Endothelial cell of umbilical vein (primary cell): Measurements from ENCODE around the gene FAM72D. TPM values are rescaled to one million over a fixed set of nuclear protein-coding genes. Genes with fewer than 3 reads are reported as not detected.
"Not testable (repeated sequence)": the region's sequence is repeated elsewhere in the genome, so short reads cannot be mapped to it uniquely, and the experiment has no call there.

Source experiments
- BruUV-seq: library from RNA; stranded (reverse); fragments of 400-500 nt; replicated peaks from 2 replicates; lab custom pipeline; 2021; lab: Mats Ljungman, UMichigan
- CTCF ChIA-PET: fragments of 300-600, 350-600 bp; sonication (Branson Sonifier 250); formaldehyde crosslinking; loops from one replicate; lab custom pipeline; 2021; ENCODE audit warnings: antibody characterized with exemption, inconsistent platforms; lab: Charles Lee
- POLR2A ChIA-PET: fragments of 300-600, 350-600 bp; sonication (Branson Sonifier 250); formaldehyde crosslinking; loops from one replicate; lab custom pipeline; 2021; ENCODE audit warnings: antibody characterized with exemption, inconsistent platforms; lab: Charles Lee
- DNase-seq: peaks from one replicate; pipeline ENCODE4 v3.0.0-alpha.2; 2011; ENCODE audit warnings: low read depth, low spot score
- FAIRE-seq: peaks from 2 replicates; lab custom pipeline; 2011; peaks lifted over from hg19 to GRCh38; lab: Jason Lieb, UNC
- H2AFZ ChIP-seq: 2 replicates; pipeline ENCODE4 v1.6.0; 2012; ENCODE audit warnings: low read depth, low read length, control low read depth, inconsistent platforms
- H3K27ac ChIP-seq: 2 replicates; pipeline ENCODE4 v1.5.1; 2011; ENCODE audit warnings: low read depth, mild to moderate bottlenecking, control low read depth, low read length, moderate library complexity; ENCODE audit not compliant: insufficient read depth
- H3K27me3 ChIP-seq, 2 experiments: 2 replicates each; pipeline versions ENCODE4 v1.6.0 to v1.6.1; 2011; ENCODE audit warnings: low read length in 2 of 2, mixed read lengths in 1 of 2; ENCODE audit not compliant: control insufficient read depth in 2 of 2, insufficient read depth in 2 of 2
- H3K36me3 ChIP-seq, 2 experiments: 2 replicates in 1 of 2; 3 replicates in 1 of 2; pipeline ENCODE4 v1.5.1; 2011; ENCODE audit warnings: low read length in 2 of 2, mild to moderate bottlenecking in 1 of 2, moderate library complexity in 1 of 2; ENCODE audit not compliant: control insufficient read depth in 2 of 2, insufficient read depth in 2 of 2; ENCODE audit errors: extremely low read depth in 1 of 2
- H3K4me1 ChIP-seq: 3 replicates; pipeline ENCODE4 v1.5.1; 2011; ENCODE audit warnings: mild to moderate bottlenecking, low read length; ENCODE audit not compliant: control insufficient read depth, insufficient read depth; ENCODE audit errors: extremely low read depth
- H3K4me2 ChIP-seq: 2 replicates; pipeline ENCODE4 v1.6.1; 2011; ENCODE audit warnings: low read length, control low read depth, mixed read lengths; ENCODE audit not compliant: insufficient read depth
- H3K4me3 ChIP-seq, 3 experiments: fragments of 200-600 bp in 1 of 3; sonication (generic), shearing (Covaris generic) in 1 of 3; replicated peaks in 1 of 3; 2 replicates each; pipeline ENCODE4 v1.5.1; 2011 to 2016; ENCODE audit warnings: control low read depth in 3 of 3, low read length in 3 of 3, mild to moderate bottlenecking in 2 of 3, inconsistent platforms in 1 of 3, low read depth in 1 of 3, moderate library complexity in 1 of 3; ENCODE audit not compliant: insufficient read depth in 1 of 3
- H3K79me2 ChIP-seq: 2 replicates; pipeline ENCODE4 v1.6.0; 2012; ENCODE audit warnings: low read length, inconsistent platforms; ENCODE audit not compliant: control insufficient read depth, insufficient read depth
- H3K9ac ChIP-seq: replicated peaks from 2 replicates; pipeline ENCODE3; 2011; ENCODE audit warnings: low read length, control low read depth; ENCODE audit not compliant: insufficient read depth; ENCODE audit errors: extremely low read depth
- H3K9me1 ChIP-seq: replicated peaks from 3 replicates; pipeline ENCODE4 v1.6.0; 2011; ENCODE audit warnings: mild to moderate bottlenecking, low read length; ENCODE audit not compliant: control insufficient read depth, insufficient read depth; ENCODE audit errors: extremely low read depth
- H3K9me3 ChIP-seq: replicated peaks from 2 replicates; pipeline ENCODE4 v1.5.1; 2012; ENCODE audit warnings: low read length, inconsistent platforms; ENCODE audit not compliant: control insufficient read depth, insufficient read depth
- H4K20me1 ChIP-seq: replicated peaks from 2 replicates; pipeline ENCODE3; 2011; ENCODE audit warnings: mild to moderate bottlenecking, low read length; ENCODE audit not compliant: control insufficient read depth, insufficient read depth; ENCODE audit errors: extremely low read depth
- dilution Hi-C: fragments of 300-500 bp; cut with MboI; formaldehyde crosslinking; loops from one replicate; pipeline ENCODE4 v1.15.0; 2019; ENCODE audit warnings: low sequenced_read_pairs; ENCODE audit not compliant: extremely low pct_ligation_motif_present
- intact Hi-C: fragments of 100-400 bp; cut with micrococcal nuclease; formaldehyde crosslinking; loops from one replicate; pipeline ENCODE4 v1.10.0; 2022
- polyA plus RNA-seq, 4 experiments: library from polyadenylated mRNA; depleted of rRNA in 3 of 4; stranded (reverse) in 3 of 4; unstranded in 1 of 4; fragments of >200 nt; gene quantifications; 2 replicates each; pipeline versions ENCODE4 v1.2.1 to v1.2.3, GENCODE V29; 2011 to 2012; ENCODE audit warnings: missing spikeins in 1 of 4
- total RNA-seq: library from RNA; stranded (reverse); gene quantifications from 2 replicates; pipeline ENCODE4 v1.2.3, GENCODE V29; 2021

The FAM72D gene
- total and polyA plus RNA-seq, 2 donors (not counting 3 experiments of a cell fraction or from before 2014, with no cell fraction given) = 1.2 to 3.3 TPM

DNA sequence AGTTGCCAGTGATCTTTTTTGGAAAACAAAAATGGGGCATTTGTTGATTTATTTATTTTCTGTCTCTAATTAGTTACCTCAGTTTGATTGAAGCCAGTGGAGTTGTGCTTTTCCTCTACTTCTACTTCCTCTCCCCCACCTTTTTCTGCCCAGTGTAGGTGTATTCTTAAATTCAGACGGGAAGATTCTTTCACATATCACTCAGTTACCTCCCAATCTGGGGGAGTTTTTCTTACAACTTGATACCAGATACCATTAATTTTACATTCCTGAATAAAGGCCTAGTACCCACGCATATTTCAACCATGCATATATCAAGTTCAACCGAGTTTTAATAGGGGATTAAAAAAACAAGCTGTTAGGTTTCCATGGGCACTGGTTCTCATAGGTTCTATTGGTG, 15.9 kb downstream of the FAM72D start:
- BruUV-seq, H4K20me1 ChIP-seq, H3K36me3 ChIP-seq, DNase-seq, H2AFZ ChIP-seq, H3K27me3 ChIP-seq, H3K79me2 ChIP-seq, H3K9me3 ChIP-seq, POLR2A ChIA-PET, CTCF ChIA-PET, H3K9me1 ChIP-seq, H3K4me3 ChIP-seq, dilution Hi-C loops, FAIRE-seq, intact Hi-C loops, H3K27ac ChIP-seq, H3K4me2 ChIP-seq, H3K9ac ChIP-seq, H3K4me1 ChIP-seq: not testable (repeated sequence)

DNA sequence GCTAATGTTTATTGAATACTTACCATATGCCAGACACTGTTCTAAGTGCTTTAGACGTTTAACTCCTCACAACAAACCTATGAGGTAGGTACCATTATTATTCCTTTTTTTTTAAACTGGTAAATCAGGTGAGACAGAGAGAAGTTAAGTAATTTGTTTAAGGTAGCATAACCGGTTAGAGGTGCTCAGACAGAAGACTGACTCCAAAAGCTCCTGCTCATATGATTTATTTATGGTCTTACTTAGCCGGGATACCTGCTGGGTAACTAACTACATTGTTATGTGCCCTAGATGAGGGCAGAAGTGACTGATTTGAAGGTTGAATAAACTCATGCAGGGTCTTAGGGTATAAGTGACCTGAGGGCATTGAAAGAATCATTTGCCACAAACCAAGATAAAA, 16.9 kb downstream of the FAM72D start:
- not testable (repeated sequence) for H4K20me1 ChIP-seq, BruUV-seq

DNA sequence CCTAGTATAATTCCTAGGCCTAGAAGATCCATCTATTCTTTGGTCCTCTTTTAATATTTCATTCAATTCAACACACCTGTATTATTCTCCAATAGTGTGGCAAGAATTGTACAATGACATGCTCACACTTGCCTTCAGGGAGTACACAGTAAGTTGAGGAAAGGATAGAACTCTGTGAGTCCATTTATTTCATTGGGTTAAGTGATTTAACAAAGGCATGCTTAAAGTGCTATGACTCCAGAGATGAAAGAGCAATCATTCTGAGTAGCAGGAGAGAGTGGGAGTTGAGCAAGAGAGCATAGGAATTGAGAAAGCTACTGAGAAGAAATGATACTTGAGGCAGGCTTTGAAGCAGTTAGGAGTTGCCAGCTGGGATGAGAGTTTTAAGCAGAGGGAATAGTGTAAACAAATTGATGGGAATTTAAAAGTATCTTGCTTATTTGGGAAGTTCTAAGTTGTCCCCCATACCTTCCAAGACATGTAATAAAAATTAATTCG, 18.8 kb downstream of the FAM72D start:
- H3K4me2 ChIP-seq, H3K36me3 ChIP-seq, BruUV-seq, H4K20me1 ChIP-seq, dilution Hi-C loops, H3K27me3 ChIP-seq, CTCF ChIA-PET, H3K4me1 ChIP-seq, POLR2A ChIA-PET, H3K9me1 ChIP-seq, FAIRE-seq, H3K79me2 ChIP-seq, intact Hi-C loops, H3K4me3 ChIP-seq, H2AFZ ChIP-seq, H3K9ac ChIP-seq, H3K9me3 ChIP-seq, DNase-seq, H3K27ac ChIP-seq: not testable (repeated sequence)

More for the DNA sequence above, 16.9 kb downstream of the FAM72D start:
- DNase-seq, H3K27me3 ChIP-seq, CTCF ChIA-PET, H3K9me1 ChIP-seq, H3K9me3 ChIP-seq, H3K4me1 ChIP-seq, H3K36me3 ChIP-seq, H3K27ac ChIP-seq, FAIRE-seq, H3K79me2 ChIP-seq, H3K9ac ChIP-seq, POLR2A ChIA-PET, H2AFZ ChIP-seq, H3K4me2 ChIP-seq, intact Hi-C loops, dilution Hi-C loops, H3K4me3 ChIP-seq: not testable (repeated sequence)

DNA sequence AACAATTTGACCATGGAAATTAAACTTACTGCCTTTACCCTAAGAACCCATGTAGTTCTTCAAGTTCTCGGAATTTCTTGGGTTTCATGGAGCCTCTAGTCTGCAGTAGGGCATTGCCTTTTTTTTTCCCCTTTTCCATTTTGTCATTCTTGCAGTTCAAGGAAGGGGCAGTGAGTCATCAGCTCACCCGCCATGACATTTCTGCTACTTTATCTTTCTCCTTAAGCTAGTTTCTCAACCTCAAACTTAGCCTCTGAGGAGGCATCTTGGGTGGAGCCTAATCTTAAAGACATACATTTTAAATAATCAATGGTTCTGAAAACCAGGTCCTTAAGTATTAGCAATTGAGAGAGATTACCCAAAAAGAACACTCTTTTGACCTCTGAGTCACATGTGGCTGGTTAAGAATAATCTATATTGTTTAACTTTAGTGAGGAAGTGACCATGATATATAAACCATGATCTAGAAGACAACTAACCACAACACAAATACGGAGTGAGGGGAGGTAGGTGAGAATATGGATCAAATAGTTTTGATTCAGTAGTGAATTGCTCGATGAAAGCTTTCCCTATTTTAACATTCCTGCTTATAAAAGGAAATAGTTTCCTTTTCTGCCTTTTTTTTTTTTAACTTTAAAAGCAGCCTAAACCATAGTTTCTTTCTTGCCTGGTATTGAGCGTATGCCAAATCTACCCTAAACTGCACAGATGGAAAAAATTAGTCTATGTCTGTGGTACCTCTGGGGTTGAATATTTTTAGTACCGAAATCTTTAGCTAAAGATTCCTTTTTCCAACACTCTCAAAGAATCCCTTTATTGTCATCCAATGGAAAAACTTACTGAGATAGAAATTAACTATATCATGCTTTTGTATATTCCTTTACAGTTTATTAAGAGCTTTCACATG, 20.1 kb downstream of the FAM72D start:
- H3K9me1 ChIP-seq, H3K36me3 ChIP-seq, POLR2A ChIA-PET, BruUV-seq, H3K9ac ChIP-seq, FAIRE-seq, H3K4me3 ChIP-seq, H3K4me1 ChIP-seq, H3K9me3 ChIP-seq, H3K4me2 ChIP-seq, H3K79me2 ChIP-seq, H3K27me3 ChIP-seq, CTCF ChIA-PET, DNase-seq, dilution Hi-C loops, H4K20me1 ChIP-seq, H3K27ac ChIP-seq, intact Hi-C loops, H2AFZ ChIP-seq: not testable (repeated sequence)
